ENCODE measurements around the gene CSAG3. TPM values are rescaled to one million over a fixed set of nuclear protein-coding genes. Genes with fewer than 3 reads are reported as not detected.

CSAG3 gene
- total and polyA plus RNA-seq, 2 of the 8 experiments (the other 6 are each of a cell fraction or from before 2014, with no cell fraction given): 0.12 TPM; not detected in 1

- H3K36me3 ChIP-seq (ENCODE audit: control insufficient read depth in 2 of 4, insufficient read depth in 4 of 4, low read length in 3 of 4): no peaks in the 10 kb centered on the region
- H3K9ac ChIP-seq (replicated peaks in 1 of 4; ENCODE audit: extremely low read depth in 1 of 4, low read depth in 3 of 4, low read length in 3 of 4): no peak within 1 kb of the TSS
- no peak within 1 kb of the TSS for H3K27ac ChIP-seq (ENCODE audit: low read depth, low read length)
- no peak within 1 kb of the TSS for H2BK20ac ChIP-seq (ENCODE audit: low read length)
- H3K79me1 ChIP-seq (ENCODE audit: low read depth, low read length): no peaks in the 10 kb centered on the region
- no peaks in the 10 kb centered on the region for H4K20me1 ChIP-seq (replicated peaks in 1 of 2; ENCODE audit: control insufficient read depth in 1 of 2, insufficient read depth in 2 of 2, low read length in 2 of 2)
- no peak within 1 kb of the TSS for H2AFZ ChIP-seq (ENCODE audit: low read length)
- no CpG with 5 or more reads among the region's 21 CpGs for WGBS, 2 experiments (ENCODE audit: extremely low coverage in 1 of 2, insufficient coverage in 1 of 2, insufficient read length in 1 of 2, insufficient replicate concordance in 2 of 2, low coverage in 1 of 2, low lambda C conversion rate in 2 of 2, missing lambda C conversion rate in 1 of 2)
- H3K23ac ChIP-seq (ENCODE audit: insufficient read length): no peak within 1 kb of the TSS
- no peak within 1 kb of the TSS for H3K14ac ChIP-seq (ENCODE audit: insufficient read length)
- H2BK5ac ChIP-seq (ENCODE audit: low read depth, low read length): no peak within 1 kb of the TSS
- no peak within 1 kb of the TSS for H3K4me3 ChIP-seq (ENCODE audit: extremely low read depth in 1 of 4, insufficient read depth in 2 of 4, low read depth in 3 of 4, low read length in 4 of 4)
- no peak within 1 kb of the TSS for H4K8ac ChIP-seq (ENCODE audit: extremely low read depth, insufficient read depth, low read length)
- H3K9me3 ChIP-seq (ENCODE audit: insufficient read depth in 2 of 2, low read depth in 1 of 2, low read length in 1 of 2): no peaks in the 10 kb centered on the region
- ChIA-PET POLR2A (ENCODE audit: partially characterized antibody) (no interaction called here), CTCF (ENCODE audit: partially characterized antibody) (no interaction called here)
- FAIRE-seq (no peak), DNase-seq (ENCODE audit: low read depth in 1 of 2, low spot score in 2 of 2) (no peak)
- H3K4me2 ChIP-seq (ENCODE audit: insufficient read depth in 1 of 2, low read depth in 2 of 2, low read length in 2 of 2): no peak within 1 kb of the TSS
- no peak within 1 kb of the TSS for H2AK5ac ChIP-seq (ENCODE audit: low read depth, low read length)
- no peaks in the 10 kb centered on the region for H3K27me3 ChIP-seq (replicated peaks in 1 of 4; ENCODE audit: control insufficient read depth in 3 of 4, extremely low read depth in 1 of 4, insufficient read depth in 3 of 4, low read length in 3 of 4)
- no peaks in the 10 kb centered on the region for H3K23me2 ChIP-seq (ENCODE audit: low read depth, low read length)
- no peak within 1 kb of the TSS for H3K4ac ChIP-seq (replicated peaks; ENCODE audit: insufficient read length, low read depth, low read length)
- no peak within 1 kb of the TSS for H4K5ac ChIP-seq (ENCODE audit: insufficient read length, low read depth, low read length)
- H2BK12ac ChIP-seq (ENCODE audit: low read depth, low read length): no peak within 1 kb of the TSS
- H3K18ac ChIP-seq (ENCODE audit: extremely low read depth, low read length): no peak within 1 kb of the TSS
- H3K4me1 ChIP-seq (replicated peaks in 1 of 4; ENCODE audit: control insufficient read depth in 3 of 4, insufficient read depth in 4 of 4, low read length in 3 of 4): no peaks in the 10 kb centered on the region
- H3K56ac ChIP-seq (replicated peaks; ENCODE audit: insufficient read length, low read depth, low read length): no peak within 1 kb of the TSS
- no peaks in the 10 kb centered on the region for H3K79me2 ChIP-seq (ENCODE audit: control insufficient read depth in 1 of 2, insufficient read depth in 2 of 2, low read length in 2 of 2)
- no peak within 1 kb of the TSS for H2BK15ac ChIP-seq (ENCODE audit: low read length)
- no peak within 1 kb of the TSS for H4K91ac ChIP-seq (replicated peaks; ENCODE audit: insufficient read length, low read length)
- H2BK120ac ChIP-seq (replicated peaks; ENCODE audit: low read depth, low read length): no peak within 1 kb of the TSS
- TF ChIP-seq BRCA1 (IDR thresholded peaks at IDR 0.05; ENCODE audit: low read depth, low read length) (no peak), SIRT6 (IDR thresholded peaks at IDR 0.05; ENCODE audit: low read length) (no peak), CHD1 (IDR thresholded peaks at IDR 0.05; ENCODE audit: low read depth, low read length) (no peak), SP1 (IDR thresholded peaks at IDR 0.05; ENCODE audit: low read depth, low read length) (no peak), RBBP5 (IDR thresholded peaks at IDR 0.05; ENCODE audit: borderline replicate concordance, low read depth, low read length) (no peak), SUZ12 (IDR thresholded peaks at IDR 0.05; ENCODE audit: low read length) (no peak), CHD2 (IDR thresholded peaks at IDR 0.05; ENCODE audit: low read length) (no peak), RAD21 (IDR thresholded peaks at IDR 0.05 in 1 of 2, conservative IDR thresholded peaks at IDR 0.05 in 1 of 2; ENCODE audit: low read depth in 2 of 2, low read length in 2 of 2) (no peak), POLR2AphosphoS5 (IDR thresholded peaks at IDR 0.05; ENCODE audit: low read depth, low read length) (no peak), MAFK (IDR thresholded peaks at IDR 0.05; ENCODE audit: low read depth, low read length) (no peak), JUND (IDR thresholded peaks at IDR 0.05; ENCODE audit: low read length) (no peak), CBX8 (IDR thresholded peaks at IDR 0.05; ENCODE audit: borderline replicate concordance, low read depth, low read length) (no peak), CREB1 (IDR thresholded peaks at IDR 0.05) (no peak), JUN (IDR thresholded peaks at IDR 0.05; ENCODE audit: low read depth, low read length) (no peak), PHF8 (conservative IDR thresholded peaks at IDR 0.05; ENCODE audit: low read depth, low read length) (no peak)
Observed at GRCh38 chrX:152733261-152733975, 25.6 kb upstream of the CSAG3 start, which contains the start of the genes CSAG1 and MAGEA12. Gene CSAG1, minus strand, starts transcription at chrX:152733721. Its CDS starts 1,261 bp downstream, at chrX:152732460. Gene MAGEA12, plus strand, starts transcription at chrX:152733757. Its CDS starts 2,405 bp downstream, at chrX:152736162.
